ENCODE results near the gene DGLUCY.

DNA sequence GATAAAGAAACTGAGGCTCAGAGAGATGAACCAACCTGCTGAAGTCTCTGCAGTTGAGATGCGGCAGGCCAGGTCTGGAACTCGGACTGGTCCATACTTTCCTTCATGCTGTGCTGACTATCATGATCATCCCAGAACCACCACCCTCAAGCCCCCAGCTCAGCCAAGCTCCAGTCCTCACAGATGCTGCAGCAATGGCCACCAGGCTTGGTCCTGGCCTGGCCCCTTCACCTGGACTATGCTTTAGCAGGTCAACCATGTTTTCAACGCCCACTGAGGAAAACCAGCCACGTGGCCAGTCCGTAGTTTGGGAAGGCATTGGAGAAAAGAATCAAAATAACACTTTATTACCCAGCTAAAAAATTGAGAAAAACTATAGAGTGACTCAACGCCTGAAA, 129.2 kb downstream of the DGLUCY start:
- TF ChIP-seq, protein P1, sequence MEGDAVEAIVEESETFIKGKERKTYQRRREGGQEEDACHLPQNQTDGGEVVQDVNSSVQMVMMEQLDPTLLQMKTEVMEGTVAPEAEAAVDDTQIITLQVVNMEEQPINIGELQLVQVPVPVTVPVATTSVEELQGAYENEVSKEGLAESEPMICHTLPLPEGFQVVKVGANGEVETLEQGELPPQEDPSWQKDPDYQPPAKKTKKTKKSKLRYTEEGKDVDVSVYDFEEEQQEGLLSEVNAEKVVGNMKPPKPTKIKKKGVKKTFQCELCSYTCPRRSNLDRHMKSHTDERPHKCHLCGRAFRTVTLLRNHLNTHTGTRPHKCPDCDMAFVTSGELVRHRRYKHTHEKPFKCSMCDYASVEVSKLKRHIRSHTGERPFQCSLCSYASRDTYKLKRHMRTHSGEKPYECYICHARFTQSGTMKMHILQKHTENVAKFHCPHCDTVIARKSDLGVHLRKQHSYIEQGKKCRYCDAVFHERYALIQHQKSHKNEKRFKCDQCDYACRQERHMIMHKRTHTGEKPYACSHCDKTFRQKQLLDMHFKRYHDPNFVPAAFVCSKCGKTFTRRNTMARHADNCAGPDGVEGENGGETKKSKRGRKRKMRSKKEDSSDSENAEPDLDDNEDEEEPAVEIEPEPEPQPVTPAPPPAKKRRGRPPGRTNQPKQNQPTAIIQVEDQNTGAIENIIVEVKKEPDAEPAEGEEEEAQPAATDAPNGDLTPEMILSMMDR (IDR thresholded peaks at IDR 0.05), result no peak
- no peak for TF ChIP-seq POLR2A (IDR thresholded peaks at IDR 0.05)

Data from Peyer's patch (tissue), 4 donors.